Colon (tissue), 2 donors: ENCODE data around the gene NAALADL2.
A peak's percentile ranks its signal among the peaks of the same experiment; 100 is the strongest.
"Not testable (repeated sequence)": the region's sequence is repeated elsewhere in the genome, so short reads cannot be mapped to it uniquely, and the experiment has no call there.

ENCODE experiments used
- FAIRE-seq: peaks from 2 replicates; lab custom pipeline; 2012; peaks lifted over from hg19 to GRCh38; lab: Jason Lieb, UNC
- donor health status: control.
- donor health status: control.

The NAALADL2 gene

GRCh38 chr3:175270198-175270837 is 411.2 kb downstream of the NAALADL2 start:
- no peak for FAIRE-seq

- no peak for FAIRE-seq
These were observed 411.7 kb downstream of the NAALADL2 start for GRCh38 chr3:175270866-175271265.

GRCh38 chr3:175271465-175271864 is 412.3 kb downstream of the NAALADL2 start:
- not testable (repeated sequence) for FAIRE-seq

- FAIRE-seq = no peak
These were observed 413.3 kb downstream of the NAALADL2 start for GRCh38 chr3:175272392-175272791.

- FAIRE-seq = peak; percentile 55
These were observed 414.4 kb downstream of the NAALADL2 start for GRCh38 chr3:175273573-175273972.

- FAIRE-seq = no peak
These were observed 414.9 kb downstream of the NAALADL2 start for GRCh38 chr3:175274056-175274455.

- FAIRE-seq = no peak
These were observed 415.5 kb downstream of the NAALADL2 start for GRCh38 chr3:175274474-175275218.

GRCh38 chr3:175278680-175279079 is 419.5 kb downstream of the NAALADL2 start:
- no peak for FAIRE-seq

GRCh38 chr3:175279457-175279856 is 420.3 kb downstream of the NAALADL2 start:
- no peak for FAIRE-seq

GRCh38 chr3:175279911-175280310 is 420.8 kb downstream of the NAALADL2 start:
- FAIRE-seq = no peak

GRCh38 chr3:175287361-175287963 is 428.3 kb downstream of the NAALADL2 start:
- FAIRE-seq = no peak

- no peak for FAIRE-seq
These were observed 429.5 kb downstream of the NAALADL2 start for GRCh38 chr3:175288621-175289020.

GRCh38 chr3:175294793-175295192 is 435.7 kb downstream of the NAALADL2 start:
- no peak for FAIRE-seq

- no peak for FAIRE-seq
These were observed 436.4 kb downstream of the NAALADL2 start for GRCh38 chr3:175295248-175296130.

- no peak for FAIRE-seq
These were observed 438.1 kb downstream of the NAALADL2 start for GRCh38 chr3:175297216-175297615.

GRCh38 chr3:175301741-175302140 is 442.6 kb downstream of the NAALADL2 start:
- FAIRE-seq = no peak

- no peak for FAIRE-seq
These were observed 445.3 kb downstream of the NAALADL2 start for GRCh38 chr3:175304404-175304803.

GRCh38 chr3:175307642-175308041 is 448.5 kb downstream of the NAALADL2 start:
- no peak for FAIRE-seq

GRCh38 chr3:175308097-175308496 is 449.0 kb downstream of the NAALADL2 start:
- no peak for FAIRE-seq

- peak; percentile 21 for FAIRE-seq
These were observed 450.9 kb downstream of the NAALADL2 start for GRCh38 chr3:175310046-175310445.

- FAIRE-seq = no peak
These were observed 452.3 kb downstream of the NAALADL2 start for GRCh38 chr3:175311404-175311803.

- FAIRE-seq = peak; percentile 79
These were observed 452.8 kb downstream of the NAALADL2 start for GRCh38 chr3:175311946-175312345.
